HEK293T (cell line): ENCODE results near the gene MAP3K21.
A peak's percentile ranks its signal among the peaks of the same experiment; 100 is the strongest.

Experiments
- CTCF ChIA-PET: fragments of 350-600 bp; formaldehyde crosslinking; extraction: SDS; loops from one replicate; lab custom pipeline; 2021; ENCODE audit warnings: antibody characterized with exemption, inconsistent platforms; lab: Yijun Ruan, JAX
- POLR2A ChIA-PET: fragments of 350-600 bp; formaldehyde crosslinking; extraction: SDS; loops from one replicate; lab custom pipeline; 2020; ENCODE audit warnings: antibody characterized with exemption, inconsistent platforms; lab: Yijun Ruan, JAX
- DNase-seq: peaks from one replicate; pipeline ENCODE4 v3.0.0; 2012; ENCODE audit warnings: mixed read lengths; ENCODE audit errors: extremely low spot score
- ARNT ChIP-seq: fragments of 450-650 bp; IDR thresholded peaks from 2 replicates; pipeline ENCODE4 v1.6.1; 2017; ENCODE audit warnings: mild to moderate bottlenecking
- BHLHE40 ChIP-seq: fragments of 450-650 bp; IDR thresholded peaks from 2 replicates; pipeline ENCODE4 v1.6.1; 2016; ENCODE audit warnings: mild to moderate bottlenecking, moderate library complexity, borderline replicate concordance
- CTBP1 ChIP-seq: fragments of 450-650 bp; IDR thresholded peaks from 2 replicates; pipeline ENCODE4 v1.6.1; 2016; ENCODE audit warnings: borderline replicate concordance
- ELF4 ChIP-seq: fragments of 450-650 bp; IDR thresholded peaks from 2 replicates; pipeline ENCODE4 v1.6.1; 2017; ENCODE audit warnings: antibody characterized with exemption
- FOXA1 ChIP-seq: fragments of 450-650 bp; IDR thresholded peaks from 2 replicates; pipeline ENCODE4 v1.6.1; 2016; ENCODE audit warnings: mild to moderate bottlenecking
- FOXK2 ChIP-seq: fragments of 450-650 bp; IDR thresholded peaks from 2 replicates; pipeline ENCODE4 v1.6.1; 2016; ENCODE audit warnings: mild to moderate bottlenecking
- FOXM1 ChIP-seq: fragments of 450-650 bp; IDR thresholded peaks from 2 replicates; pipeline ENCODE4 v1.6.1; 2017; ENCODE audit warnings: mild to moderate bottlenecking, borderline replicate concordance
- HDGF ChIP-seq: fragments of 450-650 bp; IDR thresholded peaks from 2 replicates; pipeline ENCODE4 v1.6.1; 2017; ENCODE audit warnings: antibody characterized with exemption, borderline replicate concordance
- L3MBTL2 ChIP-seq: fragments of 450-650 bp; conservative IDR thresholded peaks from 2 replicates; pipeline ENCODE4 v1.6.1; 2016; ENCODE audit warnings: mild to moderate bottlenecking
- LEF1 ChIP-seq: fragments of 450-650 bp; IDR thresholded peaks from 2 replicates; pipeline ENCODE4 v1.6.1; 2017; ENCODE audit warnings: mild to moderate bottlenecking, borderline replicate concordance
- NFRKB ChIP-seq: fragments of 450-650 bp; IDR thresholded peaks from 2 replicates; pipeline ENCODE4 v1.6.1; 2016; ENCODE audit warnings: mild to moderate bottlenecking, moderate library complexity
- PKNOX1 ChIP-seq: fragments of 450-650 bp; IDR thresholded peaks from 2 replicates; pipeline ENCODE4 v1.6.1; 2016
- SP1 ChIP-seq: fragments of 450-650 bp; IDR thresholded peaks from 2 replicates; pipeline ENCODE4 v1.6.1; 2017
- SUZ12 ChIP-seq: fragments of 450-650 bp; IDR thresholded peaks from 2 replicates; pipeline ENCODE4 v1.6.1; 2016; ENCODE audit warnings: mild to moderate bottlenecking
- TARDBP ChIP-seq: fragments of 450-650 bp; IDR thresholded peaks from 2 replicates; pipeline ENCODE4 v1.6.1; 2016
- ZNF384 ChIP-seq: fragments of 450-650 bp; IDR thresholded peaks from 2 replicates; pipeline ENCODE4 v1.6.1; 2016

Gene MAP3K21

GRCh38 chr1:233342086-233342485 lies 14.6 kb downstream of the MAP3K21 start:
- POLR2A ChIA-PET = interaction anchor here (1.1 kb wide), 1 partner anchor 13 kb away, joined by 3 read pairs; no protein-coding TSS in a partner anchor
- TF ChIP-seq HDGF (no peak), FOXK2 (no peak), CTBP1 (no peak), SUZ12 (no peak), L3MBTL2 (no peak), TARDBP (no peak), BHLHE40 (no peak), FOXM1 (no peak)
- DNase-seq = no peak
- CTCF ChIA-PET = no interaction called here

- POLR2A ChIA-PET = no interaction called here
- no peak for DNase-seq
- CTCF ChIA-PET = no interaction called here
- TF ChIP-seq BHLHE40 = no peak
- no peak for TF ChIP-seq HDGF
- TF ChIP-seq TARDBP = no peak
- no peak for TF ChIP-seq L3MBTL2
- TF ChIP-seq LEF1 = no peak
Observed at GRCh38 chr1:233343262-233343661, 15.7 kb downstream of the MAP3K21 start.

- CTCF ChIA-PET = no interaction called here
- POLR2A ChIA-PET = no interaction called here
- DNase-seq = no peak
- TF ChIP-seq BHLHE40 (no peak), ELF4 (no peak), SUZ12 (no peak), L3MBTL2 (no peak), ARNT (no peak), CTBP1 (no peak), TARDBP (no peak), LEF1 (no peak), NFRKB (no peak), HDGF (no peak), FOXM1 (no peak)
Observed at GRCh38 chr1:233347338-233347737, 19.8 kb downstream of the MAP3K21 start.

- TF ChIP-seq L3MBTL2 (no peak), PKNOX1 (peak; percentile 47; the same call in 1 of the 2 replicates)
- no peak for DNase-seq
- CTCF ChIA-PET = no interaction called here
- POLR2A ChIA-PET = no interaction called here
Observed at GRCh38 chr1:233349137-233349536, 21.6 kb downstream of the MAP3K21 start.

GRCh38 chr1:233354983-233355382 lies 27.5 kb downstream of the MAP3K21 start:
- ChIA-PET POLR2A (no interaction called here), CTCF (no interaction called here)
- no peak for TF ChIP-seq SUZ12
- no peak for TF ChIP-seq LEF1
- no peak for TF ChIP-seq L3MBTL2
- no peak for TF ChIP-seq CTBP1
- no peak for TF ChIP-seq SP1
- TF ChIP-seq ARNT = no peak
- TF ChIP-seq HDGF = no peak
- TF ChIP-seq ZNF384 = no peak
- no peak for TF ChIP-seq NFRKB
- DNase-seq = no peak

- POLR2A ChIA-PET = no interaction called here
- CTCF ChIA-PET = no interaction called here
- DNase-seq = no peak
- TF ChIP-seq HDGF (no peak), CTBP1 (no peak), ZNF384 (no peak), ELF4 (no peak), FOXK2 (no peak), LEF1 (no peak)
Observed at GRCh38 chr1:233355841-233356704, 28.5 kb downstream of the MAP3K21 start.

- ChIA-PET CTCF (no interaction called here), POLR2A (no interaction called here)
- DNase-seq = no peak
- TF ChIP-seq FOXM1 (no peak), SUZ12 (no peak), NFRKB (no peak), PKNOX1 (no peak), BHLHE40 (no peak), L3MBTL2 (no peak), LEF1 (no peak), ZNF384 (no peak), TARDBP (no peak), SP1 (no peak), HDGF (no peak), FOXA1 (no peak), ELF4 (no peak), CTBP1 (no peak), ARNT (no peak), FOXK2 (no peak)
Observed at GRCh38 chr1:233356705-233356987, 29.1 kb downstream of the MAP3K21 start.
